WERI-Rb-1 (cell line): ENCODE results near the gene SLC2A1.
A peak's percentile ranks its signal among the peaks of the same experiment; 100 is the strongest.

Experiments used
- DNase-seq: peaks from one replicate; pipeline ENCODE4 v3.0.0-alpha.2; 2020
- H3K27ac ChIP-seq: fragments of 250-450 bp; sonication (Bioruptor Pico); 2 replicates; pipeline ENCODE4 v1.5.1; 2020; ENCODE audit warnings: mild to moderate bottlenecking, moderate library complexity
- H3K27me3 ChIP-seq: fragments of 250-450 bp; sonication (Bioruptor Pico); 2 replicates; pipeline ENCODE4 v1.5.1; 2021; ENCODE audit warnings: mild to moderate bottlenecking, low read depth, moderate library complexity; ENCODE audit not compliant: insufficient read depth, severe bottlenecking
- H3K36me3 ChIP-seq: fragments of 250-450 bp; sonication (Bioruptor Pico); 2 replicates; pipeline ENCODE4 v1.5.1; 2020; ENCODE audit warnings: mild to moderate bottlenecking, moderate library complexity
- H3K4me3 ChIP-seq: 2 replicates; pipeline ENCODE4 v1.5.1; 2011; ENCODE audit warnings: low read depth, mild to moderate bottlenecking, control low read depth, low read length
- H3K9me3 ChIP-seq: fragments of 250-450 bp; sonication (Bioruptor Pico); 2 replicates; pipeline ENCODE4 v1.5.1; 2021; ENCODE audit warnings: mild to moderate bottlenecking, moderate library complexity; ENCODE audit not compliant: severe bottlenecking
- CTCF ChIP-seq: IDR thresholded peaks from 2 replicates; pipeline ENCODE4 v1.5.1; 2011; ENCODE audit warnings: low read depth, mild to moderate bottlenecking, control low read depth, inconsistent platforms, low read length

The SLC2A1 gene

DNA sequence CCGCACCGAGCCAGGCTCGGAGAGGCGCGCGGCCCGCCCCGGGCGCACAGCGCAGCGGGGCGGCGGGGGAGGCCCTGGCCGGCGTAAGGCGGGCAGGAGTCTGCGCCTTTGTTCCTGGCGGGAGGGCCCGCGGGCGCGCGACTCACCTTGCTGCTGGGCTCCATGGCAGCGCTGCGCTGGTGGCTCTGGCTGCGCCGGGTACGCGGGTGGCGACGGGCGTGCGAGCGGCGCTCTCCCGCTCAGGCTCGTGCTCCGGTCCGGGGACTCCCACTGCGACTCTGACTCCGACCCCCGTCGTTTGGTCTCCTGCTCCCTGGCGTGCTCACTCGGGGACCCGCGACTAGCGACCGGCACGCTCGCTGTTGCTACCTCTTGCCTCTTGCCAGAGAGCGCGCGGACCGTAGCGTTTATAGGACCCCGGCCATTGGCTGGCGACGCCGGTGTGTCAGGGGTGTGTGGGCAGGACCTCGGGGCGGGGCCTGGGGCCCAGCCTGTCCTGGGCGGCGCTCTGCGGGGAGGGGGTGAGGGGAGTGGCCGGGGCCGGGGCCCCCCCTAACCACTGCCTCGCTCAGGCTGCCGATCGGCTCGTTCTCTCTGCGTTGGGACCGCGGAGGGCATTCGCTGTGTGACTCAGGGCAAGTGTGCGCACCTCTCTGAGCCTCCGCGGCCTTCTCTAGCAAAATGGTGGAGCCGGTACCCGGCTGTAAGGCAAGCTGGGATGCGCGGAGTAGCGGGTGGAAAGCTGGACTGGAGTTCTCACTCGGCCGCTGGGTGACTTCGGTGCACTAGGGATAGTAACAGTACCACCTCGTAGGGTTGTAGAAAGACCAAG is at the start of gene SLC2A1:
Gene SLC2A1 (minus strand): TSS at position 381 of the 832 bp plus-strand sequence. CDS start 217 bp downstream, at position 164.
- Histone ChIP-seq H3K36me3 (peaks cover 24% of the 10 kb centered on the region), H3K9me3 (no peaks in the 10 kb centered on the region), H3K27me3 (no peaks in the 10 kb centered on the region), H3K27ac (peak within 1 kb of the TSS; percentile 91), H3K4me3 (peak within 1 kb of the TSS; percentile 81)
- DNase-seq: peak; percentile 97
- TF ChIP-seq CTCF: no peak

DNA sequence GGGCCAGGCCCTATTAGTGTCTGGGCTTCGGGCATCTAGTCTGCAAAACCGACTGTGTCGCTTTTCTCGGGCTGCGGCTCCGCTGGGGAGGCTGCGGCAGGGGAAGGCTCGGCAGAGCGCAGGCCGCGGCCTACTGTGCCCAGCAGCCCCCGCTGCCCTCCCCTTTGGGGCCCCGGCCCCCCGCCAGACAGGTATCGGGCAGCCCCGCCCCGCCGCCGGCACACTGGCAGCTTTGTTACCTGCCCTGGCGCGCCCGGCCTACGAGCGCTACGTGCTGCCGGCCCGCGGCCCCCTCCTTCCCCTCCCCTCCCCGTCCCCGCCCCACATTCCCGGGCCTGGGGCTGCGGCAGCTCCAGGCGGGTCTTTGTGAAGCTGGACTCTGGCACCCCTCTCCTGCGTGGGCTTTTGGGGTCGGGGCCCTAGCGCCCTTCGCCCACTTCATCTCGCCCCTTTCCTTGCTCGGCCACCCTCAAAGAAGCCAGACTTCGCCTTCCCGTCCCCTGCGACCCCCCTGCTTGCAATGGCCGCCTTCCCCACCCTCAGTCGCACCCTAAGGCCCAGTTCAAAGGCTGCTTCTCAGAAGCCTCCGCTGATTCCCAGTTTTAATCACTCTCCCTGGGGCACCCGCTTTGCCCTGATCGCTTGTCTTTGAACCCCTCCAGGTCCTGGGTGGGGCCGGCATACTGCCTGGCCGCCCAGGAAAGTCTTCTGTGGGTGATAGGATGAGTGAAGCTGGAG is 48.9 kb upstream of the SLC2A1 start:
- TF ChIP-seq CTCF: no peak
- no peak for DNase-seq
- no peak overlapping the region for H3K27ac ChIP-seq

DNA sequence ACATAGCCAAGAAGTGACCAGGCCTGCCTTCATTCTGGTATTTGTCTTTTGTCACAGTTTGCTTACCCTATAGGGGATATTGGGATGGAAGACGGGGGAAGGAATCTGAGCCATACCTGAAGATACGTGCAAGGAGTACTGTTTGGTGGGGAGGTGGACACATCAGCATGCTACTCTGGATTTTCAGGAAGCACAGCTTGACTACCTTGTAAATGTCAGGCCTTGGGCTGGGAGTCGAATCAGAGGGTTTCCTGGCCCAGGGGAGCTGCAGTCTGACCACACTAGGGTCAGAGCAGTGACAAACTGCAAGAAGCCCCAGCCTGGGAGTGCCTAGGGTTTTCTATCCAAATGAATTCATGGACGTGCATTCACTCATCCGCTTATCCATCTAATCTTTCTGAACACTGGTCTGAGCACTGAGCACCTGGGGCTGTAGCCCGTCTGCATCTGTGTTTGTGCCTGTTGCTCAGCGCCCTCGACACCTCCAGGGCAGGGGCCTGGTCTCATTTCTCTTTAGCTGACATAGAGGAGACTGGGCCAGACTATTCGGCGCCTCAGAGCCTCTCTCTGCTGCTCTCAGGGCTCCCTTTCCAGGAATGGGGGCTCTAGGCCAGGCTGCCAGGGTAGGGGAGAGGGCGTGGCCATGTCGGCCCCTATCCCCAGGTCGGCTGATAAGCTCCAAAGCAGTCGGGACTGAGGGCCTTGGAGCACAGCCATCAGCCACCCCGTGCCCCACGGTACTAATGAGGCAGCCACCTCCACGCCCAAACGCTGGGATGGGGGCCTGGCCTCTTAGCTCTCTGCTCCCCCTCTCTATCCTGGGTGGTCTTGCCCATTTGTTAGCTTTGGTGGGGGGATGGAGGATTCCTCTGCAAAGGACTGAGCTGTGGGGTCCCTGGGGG is 47.0 kb upstream of the SLC2A1 start:
- no peaks in the 10 kb centered on the region for H3K36me3 ChIP-seq
- peak; percentile 92 for DNase-seq
- no peak for TF ChIP-seq CTCF
- H3K4me3 ChIP-seq: no peak overlapping the region; the same call in 1 of the 2 replicates
- peaks cover 5% of the 10 kb centered on the region for H3K9me3 ChIP-seq
- peak overlapping the region; percentile 90 for H3K27ac ChIP-seq
- H3K27me3 ChIP-seq: no peaks in the 10 kb centered on the region

More for the DNA sequence above, 48.9 kb upstream of the SLC2A1 start:
- H3K27me3 ChIP-seq: no peaks in the 10 kb centered on the region
- no peaks in the 10 kb centered on the region for H3K36me3 ChIP-seq
- peaks cover 5% of the 10 kb centered on the region for H3K9me3 ChIP-seq
- H3K4me3 ChIP-seq: no peak overlapping the region

- Histone ChIP-seq H3K36me3 (no peaks in the 10 kb centered on the region), H3K9me3 (peaks cover 5% of the 10 kb centered on the region), H3K4me3 (no peak overlapping the region), H3K27ac (peak overlapping the region; percentile 90), H3K27me3 (no peaks in the 10 kb centered on the region)
- TF ChIP-seq CTCF: no peak
- no peak for DNase-seq
These were observed 46.2 kb upstream of the SLC2A1 start for GRCh38 chr1:43004587-43005459.

- H3K36me3 ChIP-seq: no peaks in the 10 kb centered on the region
- no peaks in the 10 kb centered on the region for H3K27me3 ChIP-seq
- peaks cover 5% of the 10 kb centered on the region for H3K9me3 ChIP-seq
- no peak for TF ChIP-seq CTCF
- no peak overlapping the region for H3K27ac ChIP-seq
- no peak for DNase-seq
- H3K4me3 ChIP-seq: no peak overlapping the region
These were observed 44.1 kb upstream of the SLC2A1 start for GRCh38 chr1:43002766-43003165.
